CD4-positive, alpha-beta T cell treated with Interleukin-4 for 1 hour (primary cell): Measurements from ENCODE around the gene ABLIM2.

ENCODE experiments used
- DNase-seq, 2 donors: peaks; one replicate each; pipeline ENCODE4 v3.0.0-alpha.2; 2020 to 2022

Gene ABLIM2

GRCh38 chr4:8135666-8136065, 22.9 kb downstream of the ABLIM2 start:
- DNase-seq = no peak

- DNase-seq = no peak
Observed at GRCh38 chr4:8133897-8134563, 24.6 kb downstream of the ABLIM2 start.

- DNase-seq = no peak
Observed at GRCh38 chr4:8132947-8133705, 25.5 kb downstream of the ABLIM2 start.

GRCh38 chr4:8132400-8132799, 26.2 kb downstream of the ABLIM2 start:
- DNase-seq = no peak

DNA sequence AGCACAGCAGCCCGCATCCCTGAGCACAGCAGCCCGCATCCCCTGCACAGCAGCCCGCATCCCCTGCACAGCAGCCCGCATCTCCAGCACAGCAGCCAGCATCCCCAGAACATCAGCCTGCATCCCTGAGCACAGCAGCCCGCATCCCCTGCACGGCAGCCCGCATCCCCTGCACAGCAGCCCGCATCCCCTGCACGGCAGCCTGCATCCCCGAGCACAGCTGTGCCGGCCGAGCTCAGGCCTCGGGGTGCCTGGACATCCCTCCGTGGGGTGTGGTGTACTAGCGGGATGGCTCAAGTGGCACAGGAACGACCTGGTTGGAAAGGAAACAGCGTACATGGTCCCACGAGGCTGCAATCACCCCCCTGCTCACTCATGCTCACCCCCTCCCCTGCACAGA, 26.8 kb downstream of the ABLIM2 start:
- no peak for DNase-seq

GRCh38 chr4:8131210-8131609, 27.4 kb downstream of the ABLIM2 start:
- no peak for DNase-seq

GRCh38 chr4:8130346-8131066, 28.1 kb downstream of the ABLIM2 start:
- no peak for DNase-seq

DNA sequence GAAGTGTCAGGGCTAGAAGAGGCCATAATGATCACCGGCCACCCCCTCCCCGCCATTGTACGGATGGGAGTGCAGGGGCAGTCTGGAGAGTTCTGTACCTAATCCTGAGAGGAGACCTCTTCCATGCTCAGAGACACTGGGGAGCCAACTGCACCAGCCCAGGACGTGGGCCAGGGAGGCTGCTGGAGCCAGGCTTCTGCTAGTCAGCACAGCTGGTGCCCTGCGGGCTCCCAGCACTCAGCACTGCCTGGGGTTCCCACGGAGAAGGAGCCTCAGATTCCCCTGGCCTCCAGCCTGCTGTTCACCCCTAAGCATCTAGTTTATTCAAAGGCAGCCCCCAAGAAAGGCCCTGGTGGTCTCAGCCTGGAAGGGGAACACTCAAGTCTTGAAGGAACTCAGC, 28.8 kb downstream of the ABLIM2 start:
- no peak for DNase-seq

DNA sequence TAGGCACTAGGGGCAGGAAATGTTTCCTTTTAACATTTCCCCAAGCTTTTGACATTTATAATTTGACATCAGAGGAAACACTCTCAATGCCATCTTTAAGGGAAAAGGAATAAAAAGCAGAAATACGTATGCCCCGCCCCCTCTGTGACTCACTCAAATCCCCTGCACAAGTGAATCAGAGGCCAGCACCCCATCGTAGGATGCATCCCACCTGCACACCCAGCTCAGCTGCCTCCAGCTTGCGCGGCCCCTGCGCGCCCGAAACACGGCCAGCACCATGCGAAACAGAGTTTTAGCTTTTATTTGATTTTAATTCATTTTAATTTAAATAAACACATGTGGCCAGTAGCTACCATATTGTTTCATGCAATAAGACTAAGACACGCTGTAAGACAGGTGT, 29.5 kb downstream of the ABLIM2 start:
- DNase-seq = no peak

DNA sequence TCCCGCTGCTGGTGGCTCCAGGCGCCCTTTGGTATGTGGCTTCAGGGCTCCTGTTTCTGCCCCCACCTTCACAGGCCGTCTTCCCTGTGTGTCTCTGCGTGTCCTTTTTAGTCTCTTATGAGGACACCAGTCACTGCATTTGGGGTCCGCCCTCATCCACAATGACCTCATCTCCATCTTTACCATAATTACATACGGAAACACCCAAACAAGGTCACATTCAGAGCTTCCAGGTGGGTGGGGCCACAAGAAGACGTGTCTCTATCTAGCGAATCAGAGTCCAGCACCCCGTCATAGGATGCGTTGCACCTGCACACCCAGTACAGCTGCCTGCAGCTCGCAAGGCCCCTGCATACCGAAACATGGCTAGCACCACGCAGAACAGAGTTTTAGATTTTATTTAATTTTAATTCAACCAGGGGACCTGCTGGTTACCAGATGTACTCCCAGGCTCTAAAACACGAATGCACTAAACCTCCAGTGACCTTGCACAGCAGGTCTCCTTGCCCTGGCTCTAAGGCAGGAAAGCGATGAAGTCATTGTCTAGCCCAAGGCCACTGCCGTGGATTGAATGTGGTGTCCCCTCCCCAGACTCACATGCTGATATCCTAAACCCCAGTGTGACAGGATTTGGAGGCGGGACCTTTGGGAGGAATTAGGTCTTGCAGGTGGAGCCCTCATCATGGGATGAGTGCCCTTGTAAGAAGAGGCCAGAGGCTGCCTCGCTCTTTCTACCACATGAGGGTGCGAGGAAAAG, 30.3 kb downstream of the ABLIM2 start:
- DNase-seq = no peak

DNA sequence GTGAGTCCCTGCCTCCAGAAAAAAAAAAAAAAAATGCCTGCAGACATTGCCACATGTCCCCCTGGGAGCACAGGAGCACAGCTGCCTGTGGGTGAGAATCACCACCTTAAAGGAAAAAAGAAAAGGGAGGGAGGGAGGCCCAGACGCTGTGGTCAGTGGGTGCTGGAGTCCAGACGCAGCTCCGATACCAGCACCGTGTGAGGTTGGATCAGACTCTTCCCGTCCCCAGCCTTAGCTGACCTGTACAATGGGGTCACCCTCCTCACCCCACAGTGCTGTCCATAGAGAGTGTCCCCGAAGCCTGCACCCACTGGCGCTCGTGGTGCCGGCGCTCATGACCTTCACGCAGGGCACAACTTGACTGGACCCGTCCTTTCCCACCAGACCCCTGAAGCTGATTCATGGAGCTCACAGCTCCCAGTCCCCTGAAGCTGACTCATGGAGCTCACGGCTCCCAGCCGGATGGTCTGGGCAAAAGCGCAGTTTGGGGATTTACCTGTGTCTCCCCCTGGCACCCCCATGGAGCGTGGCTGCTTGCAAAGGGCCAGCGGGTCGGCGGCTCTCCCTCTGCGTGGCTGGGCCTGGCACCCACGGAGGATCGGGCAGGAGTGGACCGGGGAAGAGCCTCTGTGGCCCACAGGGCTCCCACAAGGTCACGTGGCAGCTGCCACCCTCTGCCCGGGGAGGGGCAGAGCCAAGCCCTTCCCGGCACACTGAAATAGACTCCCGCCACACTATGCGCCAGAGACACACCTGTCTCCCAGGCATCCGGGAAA, 31.4 kb downstream of the ABLIM2 start:
- DNase-seq = no peak

- DNase-seq = no peak
Observed at GRCh38 chr4:8126523-8126922, 32.1 kb downstream of the ABLIM2 start.

DNA sequence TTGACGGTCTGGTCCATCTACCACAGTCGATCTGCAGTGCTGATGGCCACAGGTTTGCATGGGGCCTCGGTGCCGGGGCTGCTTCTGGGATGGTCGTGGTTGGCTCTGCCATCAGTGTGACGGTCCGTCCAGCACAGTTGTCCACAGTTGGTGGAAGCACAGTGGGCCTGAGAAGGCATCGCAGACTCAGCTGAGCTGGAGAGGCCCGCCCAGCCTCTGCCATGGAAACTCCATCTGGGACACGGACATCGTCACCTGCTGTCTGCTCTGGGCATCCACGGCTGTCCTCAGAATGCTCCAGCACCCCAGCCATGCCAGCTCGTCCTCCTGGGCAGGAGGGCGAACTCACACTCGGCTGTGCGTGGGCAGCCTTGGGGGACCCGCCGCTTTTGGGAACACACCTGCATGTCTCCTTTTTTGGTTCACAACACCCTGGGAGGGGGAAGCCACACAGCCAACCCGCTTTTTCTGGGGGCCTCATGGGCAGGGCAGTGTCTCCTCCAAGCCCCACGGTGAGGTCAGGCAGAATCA, 33.0 kb downstream of the ABLIM2 start:
- DNase-seq = no peak

- DNase-seq = no peak
Observed at GRCh38 chr4:8123870-8124269, 34.7 kb downstream of the ABLIM2 start.

DNA sequence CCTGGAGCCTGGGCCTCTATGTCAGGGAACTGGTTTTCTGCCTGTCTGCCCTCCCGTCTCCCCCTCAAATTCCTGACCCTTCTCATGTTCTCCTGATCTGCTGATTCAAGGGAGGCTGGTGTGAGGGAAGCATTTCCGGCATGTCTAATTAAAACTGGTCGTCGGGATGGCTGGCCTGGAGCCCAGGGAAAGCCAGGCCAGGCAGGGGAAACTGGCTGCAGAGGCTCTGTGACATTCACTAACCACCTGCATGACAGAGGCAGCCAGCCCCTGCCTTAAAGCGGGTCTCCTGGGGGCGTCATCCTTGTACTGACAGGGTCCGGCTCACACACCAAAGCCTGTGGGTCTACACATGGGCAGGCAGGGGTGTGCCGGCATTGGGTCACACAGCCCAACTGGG, 35.2 kb downstream of the ABLIM2 start:
- DNase-seq = no peak

- no peak for DNase-seq
Observed at GRCh38 chr4:8122746-8123145, 35.9 kb downstream of the ABLIM2 start.

DNA sequence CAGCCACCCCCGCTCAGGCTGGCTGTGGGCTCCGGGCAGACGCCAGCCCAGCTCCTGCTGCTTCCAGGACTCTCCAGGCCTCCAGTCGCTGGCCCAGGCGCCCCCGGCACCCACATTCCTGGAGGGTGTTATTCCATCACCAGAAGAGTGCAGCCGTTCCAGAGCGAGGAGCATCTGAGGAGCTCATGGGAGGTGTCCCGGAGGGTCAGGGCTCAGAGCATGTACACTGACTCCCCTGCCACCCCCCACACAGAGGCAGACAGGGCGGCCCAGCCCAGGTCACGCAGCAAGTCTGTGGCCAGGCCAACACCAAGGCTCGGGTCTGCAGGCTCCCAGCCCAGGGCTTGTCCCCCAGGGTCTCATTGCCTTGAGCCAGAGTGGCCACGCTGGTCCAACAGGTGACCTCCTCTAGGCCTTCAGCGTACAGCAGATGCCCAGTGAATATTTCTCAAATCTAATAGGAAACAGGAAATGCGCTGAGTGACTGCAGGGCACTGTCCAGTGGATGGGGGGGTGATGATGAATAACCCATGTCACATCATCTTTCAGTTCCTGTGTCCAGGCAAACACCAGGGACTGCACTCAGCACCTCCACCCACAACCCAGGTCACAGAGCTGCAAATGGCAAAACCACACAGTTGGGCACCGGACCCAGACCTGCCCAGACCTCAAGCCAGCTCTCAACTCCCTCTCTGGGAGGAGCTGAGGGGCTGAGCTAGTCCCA, 37.2 kb downstream of the ABLIM2 start:
- DNase-seq = no peak

GRCh38 chr4:8120501-8120900, 38.1 kb downstream of the ABLIM2 start:
- DNase-seq = no peak

DNA sequence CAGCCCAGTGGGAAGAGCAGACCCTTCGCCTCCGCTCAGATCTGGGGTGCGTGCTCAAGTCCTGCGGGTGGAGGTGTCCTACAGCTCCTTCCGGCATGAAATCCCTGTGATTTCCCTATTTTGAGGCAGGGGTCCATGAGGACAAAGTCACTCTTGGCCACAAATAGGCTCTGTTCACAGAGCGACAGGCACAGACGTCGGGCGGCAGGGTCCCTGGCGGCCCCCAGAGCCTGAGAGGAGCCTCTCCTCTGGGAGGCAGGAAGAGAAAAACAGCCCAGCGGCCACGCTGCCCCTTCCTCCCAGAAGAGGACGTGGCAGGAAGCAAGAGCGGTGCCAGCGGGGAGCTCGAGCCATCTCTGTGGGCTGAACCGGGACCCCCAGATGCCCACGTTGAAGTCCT, 38.7 kb downstream of the ABLIM2 start:
- DNase-seq = no peak

DNA sequence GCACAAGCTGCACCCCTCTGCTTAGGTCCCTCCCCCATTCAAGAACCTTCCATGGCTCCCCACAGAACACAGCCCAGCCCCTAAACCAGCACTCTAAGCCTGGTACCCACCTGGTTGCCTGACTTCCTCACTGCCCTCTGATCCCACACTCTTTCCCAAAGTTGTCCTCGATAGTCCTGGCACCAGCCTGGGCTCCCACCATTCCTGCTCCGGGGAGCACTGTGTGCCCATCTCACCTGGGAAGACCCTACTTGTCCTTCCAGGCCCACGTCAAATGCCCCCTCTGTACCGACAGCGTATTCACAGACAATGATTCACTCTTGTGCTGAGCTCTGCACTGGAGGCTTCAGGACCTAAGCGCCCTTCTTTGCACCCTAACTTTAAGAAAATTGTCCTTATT, 40.1 kb downstream of the ABLIM2 start:
- no peak for DNase-seq

- DNase-seq = no peak
Observed at GRCh38 chr4:8118035-8118434, 40.6 kb downstream of the ABLIM2 start.

DNA sequence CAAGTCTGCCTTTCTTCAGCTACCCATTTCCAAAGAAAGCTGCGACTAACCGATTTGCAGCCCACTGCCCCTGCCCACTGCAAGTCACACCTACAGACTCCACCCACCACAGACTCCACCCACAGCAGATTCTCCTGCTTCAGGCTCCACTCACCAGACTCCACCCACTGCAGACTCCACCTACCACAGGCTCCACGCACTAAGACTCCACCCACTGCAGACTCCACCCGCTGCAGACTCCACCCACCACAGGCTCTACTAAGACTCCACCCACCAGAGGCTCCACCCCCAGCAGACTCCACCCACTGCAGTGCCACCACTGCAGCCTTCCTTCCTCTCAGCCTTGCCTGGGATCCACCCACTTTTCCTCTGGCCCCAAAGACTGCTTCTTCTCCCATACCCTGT, 41.3 kb downstream of the ABLIM2 start:
- DNase-seq = peak; percentile 37 to 42
